ENCODE results near the gene PNPLA7. TPM values are rescaled to one million over a fixed set of nuclear protein-coding genes. Genes with fewer than 3 reads are reported as not detected.

The PNPLA7 gene
- total RNA-seq, 2 experiments from 2014 or later, result 3.8 to 4.4 TPM

- Mint-ChIP-seq H3K9me3 (no peaks in the 10 kb centered on the region), H3K36me3 (ENCODE audit: low read depth) (peaks cover 3% of the 10 kb centered on the region), H3K4me1 (peaks cover 35% of the 10 kb centered on the region), H3K4me3 (peak overlapping the region; percentile 30), H3K27me3 (no peaks in the 10 kb centered on the region), H3K27ac (peak overlapping the region; percentile 87)
- POLR2A ChIA-PET, result no interaction called here
- DNase-seq, result no peak
- CTCF ChIA-PET, result interaction anchor here (0.7 kb wide), 1 partner anchor 37 kb away, joined by 4 read pairs; the partner anchor contains the start of genes EXD3 and NOXA1
Measured at GRCh38 chr9:137459601-137460362, 90.4 kb downstream of the PNPLA7 start.

- H3K4me3 Mint-ChIP-seq, result peak within 1 kb of the TSS; percentile 41
- POLR2A ChIA-PET, result no interaction called here
- CTCF ChIA-PET, result interaction anchor here (0.7 kb wide), 1 partner anchor 36 kb away, joined by 4 read pairs; the partner anchor contains the start of genes EXD3 and NOXA1
- no peaks in the 10 kb centered on the region for H3K27me3 Mint-ChIP-seq
- peak; percentile 92 for DNase-seq
- H3K36me3 Mint-ChIP-seq (ENCODE audit: low read depth), result peaks cover 6% of the 10 kb centered on the region
- H3K27ac Mint-ChIP-seq, result peak within 1 kb of the TSS; percentile 87
- peaks cover 40% of the 10 kb centered on the region for H3K4me1 Mint-ChIP-seq
- H3K9me3 Mint-ChIP-seq, result no peaks in the 10 kb centered on the region
Measured at GRCh38 chr9:137459152-137459600, 91.0 kb downstream of the PNPLA7 start, which contains the start of gene NSMF. Gene NSMF (minus strand): TSS chr9:137459334. CDS start chr9:137459102, 232 bp downstream.

- H3K9me3 Mint-ChIP-seq, result no peaks in the 10 kb centered on the region
- peaks cover 44% of the 10 kb centered on the region for H3K4me1 Mint-ChIP-seq
- H3K27ac Mint-ChIP-seq, result no peak overlapping the region
- peaks cover 9% of the 10 kb centered on the region for H3K36me3 Mint-ChIP-seq (ENCODE audit: low read depth)
- ChIA-PET CTCF (no interaction called here), POLR2A (no interaction called here)
- peak overlapping the region; percentile 41 for H3K4me3 Mint-ChIP-seq
- no peaks in the 10 kb centered on the region for H3K27me3 Mint-ChIP-seq
- DNase-seq, result peak; percentile 37
Measured at GRCh38 chr9:137458194-137459151, 91.7 kb downstream of the PNPLA7 start.

GRCh38 chr9:137457406-137458193 lies 92.6 kb downstream of the PNPLA7 start:
- Mint-ChIP-seq H3K4me3 (peak overlapping the region; percentile 19), H3K4me1 (peaks cover 42% of the 10 kb centered on the region)

GRCh38 chr9:137456864-137457405 lies 93.3 kb downstream of the PNPLA7 start:
- Mint-ChIP-seq H3K4me1 (peaks cover 44% of the 10 kb centered on the region), H3K4me3 (peak overlapping the region; percentile 32), H3K36me3 (ENCODE audit: low read depth) (peaks cover 11% of the 10 kb centered on the region), H3K27me3 (no peaks in the 10 kb centered on the region), H3K9me3 (no peaks in the 10 kb centered on the region), H3K27ac (peak overlapping the region; percentile 66)
- CTCF ChIA-PET, result interaction anchor here (0.6 to 1.6 kb wide), 4 partner anchors 11 to 34 kb away, joined by 3 to 6 read pairs (median 4); partner anchors contain the start of genes EXD3 and NOXA1
- POLR2A ChIA-PET, result no interaction called here
- no peak for DNase-seq

More at GRCh38 chr9:137457406-137458193, 92.6 kb downstream of the PNPLA7 start:
- ChIA-PET CTCF (interaction anchor here (0.6 kb wide), 1 partner anchor 12 kb away, joined by 4 read pairs; no protein-coding TSS in a partner anchor), POLR2A (no interaction called here)
- peak overlapping the region; percentile 25 for H3K27ac Mint-ChIP-seq
- no peak for DNase-seq
- peaks cover 9% of the 10 kb centered on the region for H3K36me3 Mint-ChIP-seq (ENCODE audit: low read depth)
- no peaks in the 10 kb centered on the region for H3K9me3 Mint-ChIP-seq
- no peaks in the 10 kb centered on the region for H3K27me3 Mint-ChIP-seq

- Mint-ChIP-seq H3K36me3 (ENCODE audit: low read depth) (peaks cover 11% of the 10 kb centered on the region), H3K9me3 (no peaks in the 10 kb centered on the region), H3K4me3 (peak overlapping the region; percentile 32), H3K4me1 (peaks cover 43% of the 10 kb centered on the region), H3K27me3 (no peaks in the 10 kb centered on the region), H3K27ac (peak overlapping the region; percentile 66)
- DNase-seq, result no peak
- CTCF ChIA-PET, result interaction anchor here (0.7 to 1.6 kb wide), 3 partner anchors 13 to 33 kb away, joined by 3 to 6 read pairs (median 3); partner anchors contain the start of genes EXD3 and NOXA1
- POLR2A ChIA-PET, result no interaction called here
Measured at GRCh38 chr9:137456061-137456863, 93.9 kb downstream of the PNPLA7 start.

GRCh38 chr9:137455359-137455991 lies 94.7 kb downstream of the PNPLA7 start:
- POLR2A ChIA-PET, result no interaction called here

GRCh38 chr9:137454597-137455358 lies 95.4 kb downstream of the PNPLA7 start:
- DNase-seq, result no peak
- CTCF ChIA-PET, result interaction anchor here (1.2 kb wide), 1 partner anchor 32 kb away, joined by 6 read pairs; the partner anchor contains the start of genes EXD3 and NOXA1
- Mint-ChIP-seq H3K27me3 (no peaks in the 10 kb centered on the region), H3K27ac (peak overlapping the region; percentile 85), H3K4me3 (peak overlapping the region; percentile 58), H3K4me1 (peaks cover 42% of the 10 kb centered on the region), H3K36me3 (ENCODE audit: low read depth) (peaks cover 11% of the 10 kb centered on the region), H3K9me3 (no peaks in the 10 kb centered on the region)
- POLR2A ChIA-PET, result no interaction called here

More at GRCh38 chr9:137455359-137455991, 94.7 kb downstream of the PNPLA7 start:
- Mint-ChIP-seq H3K4me1 (peaks cover 41% of the 10 kb centered on the region), H3K27me3 (no peaks in the 10 kb centered on the region), H3K27ac (peak overlapping the region; percentile 60), H3K36me3 (ENCODE audit: low read depth) (peaks cover 11% of the 10 kb centered on the region), H3K4me3 (no peak overlapping the region), H3K9me3 (no peaks in the 10 kb centered on the region)
- CTCF ChIA-PET, result interaction anchor here (1.6 kb wide), 1 partner anchor 33 kb away, joined by 6 read pairs; the partner anchor contains the start of genes EXD3 and NOXA1
- no peak for DNase-seq

GRCh38 chr9:137454145-137454596 lies 96.0 kb downstream of the PNPLA7 start:
- Mint-ChIP-seq H3K4me1 (peaks cover 43% of the 10 kb centered on the region), H3K36me3 (ENCODE audit: low read depth) (peaks cover 14% of the 10 kb centered on the region), H3K27me3 (no peaks in the 10 kb centered on the region), H3K9me3 (no peaks in the 10 kb centered on the region), H3K27ac (peak overlapping the region; percentile 85), H3K4me3 (peak overlapping the region; percentile 58)
- POLR2A ChIA-PET, result no interaction called here
- CTCF ChIA-PET, result interaction anchor here (1.0 to 1.2 kb wide), 2 partner anchors 9 to 32 kb away, joined by 4 to 6 read pairs; partner anchors contain the start of genes EXD3 and NOXA1
- DNase-seq, result peak; percentile 63

GRCh38 chr9:137453643-137454081 lies 96.5 kb downstream of the PNPLA7 start:
- H3K27ac Mint-ChIP-seq, result peak overlapping the region; percentile 69
- H3K4me1 Mint-ChIP-seq, result peaks cover 43% of the 10 kb centered on the region
- POLR2A ChIA-PET, result no interaction called here
- CTCF ChIA-PET, result interaction anchor here (1.0 to 1.3 kb wide), 3 partner anchors 8 to 31 kb away, joined by 4 to 6 read pairs (median 5); partner anchors contain the start of genes EXD3 and NOXA1
- H3K27me3 Mint-ChIP-seq, result no peaks in the 10 kb centered on the region
- peaks cover 15% of the 10 kb centered on the region for H3K36me3 Mint-ChIP-seq (ENCODE audit: low read depth)
- no peaks in the 10 kb centered on the region for H3K9me3 Mint-ChIP-seq
- DNase-seq, result peak; percentile 74
- peak overlapping the region; percentile 41 for H3K4me3 Mint-ChIP-seq
